T-helper 2 cell treated with Interferon-gamma antibody and Interleukin-4, amounts not matched to agents 5 μg/mL and 100 μg/mL, for 36 hours (primary cell): ENCODE data around the gene CLUH.
A peak's percentile ranks its signal among the peaks of the same experiment; 100 is the strongest.

Experiments
- DNase-seq: peaks from one replicate; pipeline ENCODE4 v3.0.0; 2021; ENCODE audit warnings: low spot score
- H3K27ac Mint-ChIP-seq: one replicate; pipeline ENCODE4 v1.8.0; 2021; ENCODE audit warnings: mild to moderate bottlenecking, mixed read lengths
- H3K27me3 Mint-ChIP-seq: one replicate; pipeline ENCODE4 v1.8.0; 2021; ENCODE audit warnings: low read depth, mixed read lengths
- H3K36me3 Mint-ChIP-seq: one replicate; pipeline ENCODE4 v1.8.0; 2021; ENCODE audit warnings: low read depth, mixed read lengths
- H3K4me1 Mint-ChIP-seq: one replicate; pipeline ENCODE4 v1.8.0; 2021; ENCODE audit warnings: low read depth, mixed read lengths
- H3K4me3 Mint-ChIP-seq: one replicate; pipeline ENCODE4 v1.8.0; 2022; ENCODE audit warnings: mild to moderate bottlenecking, moderate library complexity, mixed read lengths
- H3K9me3 Mint-ChIP-seq: one replicate; pipeline ENCODE4 v1.8.0; 2021; ENCODE audit warnings: mixed read lengths

Gene CLUH

DNA sequence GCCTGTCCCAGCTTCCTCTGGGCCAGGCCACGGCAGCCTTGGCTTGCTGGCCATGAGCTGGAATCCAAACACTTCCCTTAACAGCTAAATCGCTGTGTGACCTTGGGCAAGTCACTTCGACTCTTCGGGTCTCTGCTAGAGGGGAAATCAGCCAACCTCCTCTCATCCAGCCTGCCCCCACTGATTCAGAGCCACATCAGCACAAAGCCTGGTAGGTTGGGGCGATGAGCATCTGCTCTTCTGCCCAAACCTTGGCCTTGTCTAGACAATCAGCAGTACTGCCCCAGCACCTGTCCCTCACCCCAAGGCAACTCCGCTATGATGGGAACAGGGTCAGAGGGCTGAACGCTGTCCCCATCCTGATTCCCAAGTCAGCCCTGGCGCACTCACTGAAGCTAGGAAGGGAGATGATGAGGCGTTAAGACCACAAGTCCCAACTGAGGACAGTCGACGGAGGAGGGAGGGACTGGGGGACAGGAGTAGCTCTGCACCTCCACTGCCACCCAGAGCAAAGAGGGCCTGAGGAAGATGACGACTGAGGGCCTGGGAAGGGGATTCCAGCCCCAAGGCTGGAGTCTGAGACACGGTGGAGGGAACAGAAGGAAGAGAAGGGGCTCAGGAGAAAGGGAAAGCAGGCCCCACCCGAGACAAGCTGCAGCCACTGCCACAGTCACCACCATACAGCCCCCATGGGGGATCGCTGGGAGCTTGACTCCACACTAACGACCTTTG is 1.3 kb downstream of the CLUH start:
- peaks cover 31% of the 10 kb centered on the region for H3K4me1 Mint-ChIP-seq
- peak overlapping the region; percentile 84 for H3K27ac Mint-ChIP-seq
- no peak for DNase-seq
- no peaks in the 10 kb centered on the region for H3K27me3 Mint-ChIP-seq
- H3K36me3 Mint-ChIP-seq: peaks cover 8% of the 10 kb centered on the region
- H3K9me3 Mint-ChIP-seq: no peaks in the 10 kb centered on the region
- H3K4me3 Mint-ChIP-seq: peak overlapping the region; percentile 90

DNA sequence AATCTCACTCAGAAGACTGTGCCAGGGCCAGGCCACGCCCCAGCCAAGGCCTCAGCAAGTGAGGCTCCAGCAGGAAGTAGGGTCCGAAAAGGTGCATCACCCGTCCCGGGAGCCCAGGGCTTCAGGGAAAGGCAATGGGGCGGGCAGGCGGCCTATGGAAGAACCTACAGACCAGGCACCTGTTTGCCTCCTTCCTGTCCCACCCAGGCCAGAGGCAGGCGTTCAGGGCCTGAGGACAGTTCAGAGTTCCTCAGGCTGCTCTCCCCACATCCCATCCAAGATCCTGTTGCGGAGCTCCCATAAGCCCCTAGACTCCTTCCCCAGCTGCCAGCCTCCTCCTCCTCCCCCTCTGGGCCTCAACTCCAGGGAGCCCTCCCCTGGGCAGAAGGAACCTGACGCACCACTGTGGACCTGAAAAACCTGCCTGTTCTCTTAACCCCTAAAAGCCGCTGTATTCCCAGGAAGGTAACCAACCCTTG is 2.3 kb downstream of the CLUH start:
- Mint-ChIP-seq H3K9me3 (no peaks in the 10 kb centered on the region), H3K27ac (peak overlapping the region; percentile 31), H3K27me3 (no peaks in the 10 kb centered on the region), H3K4me1 (peaks cover 31% of the 10 kb centered on the region), H3K4me3 (peak overlapping the region; percentile 90), H3K36me3 (peaks cover 8% of the 10 kb centered on the region)
- no peak for DNase-seq

DNA sequence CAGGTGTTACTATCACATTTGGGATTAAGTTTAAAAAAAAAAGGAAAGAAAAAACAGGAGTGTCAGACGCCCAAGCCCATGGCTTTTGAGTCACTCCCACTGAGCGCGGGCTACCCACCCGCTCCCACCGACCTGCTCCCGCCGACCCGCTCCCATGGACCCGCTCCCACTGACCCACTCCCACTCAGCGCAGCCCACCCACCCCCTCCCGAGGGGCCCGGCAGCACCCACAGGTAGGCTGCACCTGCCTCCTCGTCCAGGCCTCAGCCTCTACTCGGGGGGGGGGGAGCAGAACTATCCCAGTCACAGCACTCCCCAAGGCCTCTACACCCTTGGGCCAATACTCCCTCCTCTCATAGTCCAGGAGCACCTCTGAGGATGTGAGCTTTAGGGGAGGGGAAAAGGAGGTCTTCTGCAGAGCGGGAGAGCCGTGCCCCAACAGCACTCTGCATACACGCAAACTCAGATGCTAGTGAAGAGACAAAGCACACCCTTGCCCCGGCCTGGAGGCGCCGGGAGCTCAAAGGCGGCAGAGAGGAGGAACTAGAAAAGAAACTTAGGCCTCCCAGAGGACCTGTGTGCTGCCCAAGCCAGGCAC is 2.9 kb downstream of the CLUH start:
- Mint-ChIP-seq H3K4me1 (peaks cover 29% of the 10 kb centered on the region), H3K27ac (peak overlapping the region; percentile 35), H3K27me3 (no peaks in the 10 kb centered on the region), H3K36me3 (peaks cover 8% of the 10 kb centered on the region), H3K9me3 (no peaks in the 10 kb centered on the region), H3K4me3 (no peak overlapping the region)
- DNase-seq: no peak

DNA sequence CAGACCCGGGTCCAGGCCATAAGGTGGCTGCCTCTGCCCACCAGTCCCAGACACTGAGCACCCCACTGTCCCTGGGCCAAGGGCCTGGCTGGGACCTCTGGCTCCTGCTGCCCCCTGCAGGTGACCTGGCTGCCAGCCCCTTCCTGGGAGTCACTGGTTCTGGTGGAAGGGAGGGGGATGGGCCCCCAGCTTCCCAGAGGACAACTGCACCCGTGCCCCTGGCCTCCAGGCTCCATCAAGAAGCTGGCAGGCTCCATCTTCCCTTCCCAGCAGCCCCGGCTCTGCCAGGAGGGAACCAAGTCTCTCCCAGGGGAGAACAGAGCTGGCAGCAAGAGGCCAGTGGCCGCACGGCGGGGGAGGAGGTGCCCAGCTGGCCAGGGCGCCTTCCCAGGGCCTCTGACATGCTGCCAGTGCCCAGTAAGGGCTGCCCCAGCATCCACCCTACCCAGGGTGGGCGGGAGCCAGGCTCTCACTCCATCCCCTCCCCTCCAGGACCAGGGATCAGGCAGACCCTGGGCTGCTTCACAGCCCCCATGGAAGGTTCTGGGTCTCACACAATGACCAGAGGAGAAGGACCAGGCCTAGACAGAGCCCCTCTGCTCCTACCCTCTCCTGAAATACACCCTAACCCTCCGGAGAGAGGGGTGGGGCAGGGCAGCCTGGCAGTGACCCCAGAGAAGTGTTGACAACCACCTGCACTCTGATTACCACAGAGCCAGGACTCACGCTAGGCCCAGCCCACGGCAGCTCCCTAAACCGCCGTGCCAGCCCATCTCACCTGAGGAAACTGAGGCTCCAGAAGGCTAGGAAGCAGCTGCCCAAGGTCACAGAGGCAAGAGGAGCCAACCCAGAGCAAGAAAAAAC is 3.6 kb downstream of the CLUH start:
- DNase-seq: no peak
- Mint-ChIP-seq H3K36me3 (peaks cover 8% of the 10 kb centered on the region), H3K27me3 (no peaks in the 10 kb centered on the region), H3K9me3 (no peaks in the 10 kb centered on the region), H3K4me1 (peaks cover 27% of the 10 kb centered on the region), H3K27ac (peak overlapping the region; percentile 17), H3K4me3 (no peak overlapping the region)

DNA sequence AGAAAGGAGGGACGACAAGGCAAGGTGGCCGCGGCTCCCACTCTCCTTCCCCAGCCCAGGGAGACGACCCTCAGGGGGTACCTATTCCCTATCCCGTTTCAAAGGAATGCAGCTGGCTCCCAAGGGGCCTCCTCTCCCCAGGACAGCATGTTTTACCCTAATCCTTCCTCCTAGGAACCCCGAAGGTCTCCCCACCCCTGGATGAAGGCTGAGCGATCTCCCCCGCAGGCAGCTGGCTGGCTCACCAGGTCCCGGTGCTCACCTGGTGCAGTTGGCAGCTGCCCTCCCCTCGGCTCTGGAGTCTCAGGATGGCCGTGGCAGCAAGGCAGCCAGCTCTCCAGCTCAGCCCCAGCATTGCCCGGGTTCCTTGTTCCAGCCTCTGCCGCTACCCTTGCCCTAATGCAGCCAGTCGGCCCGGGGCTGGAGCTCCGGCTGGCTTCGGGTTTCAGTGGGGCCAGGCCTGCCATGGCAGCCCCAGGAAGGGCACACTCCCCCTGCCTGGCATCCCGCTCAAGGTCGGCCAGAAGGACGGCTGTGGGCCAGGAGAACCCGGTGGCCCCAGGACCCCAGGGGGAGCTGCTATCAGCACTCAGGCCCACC is 4.6 kb downstream of the CLUH start:
- DNase-seq: no peak
- no peak overlapping the region for H3K4me3 Mint-ChIP-seq
- H3K27ac Mint-ChIP-seq: no peak overlapping the region
- H3K36me3 Mint-ChIP-seq: peaks cover 6% of the 10 kb centered on the region
- H3K4me1 Mint-ChIP-seq: peaks cover 21% of the 10 kb centered on the region
- no peaks in the 10 kb centered on the region for H3K9me3 Mint-ChIP-seq
- H3K27me3 Mint-ChIP-seq: no peaks in the 10 kb centered on the region

DNA sequence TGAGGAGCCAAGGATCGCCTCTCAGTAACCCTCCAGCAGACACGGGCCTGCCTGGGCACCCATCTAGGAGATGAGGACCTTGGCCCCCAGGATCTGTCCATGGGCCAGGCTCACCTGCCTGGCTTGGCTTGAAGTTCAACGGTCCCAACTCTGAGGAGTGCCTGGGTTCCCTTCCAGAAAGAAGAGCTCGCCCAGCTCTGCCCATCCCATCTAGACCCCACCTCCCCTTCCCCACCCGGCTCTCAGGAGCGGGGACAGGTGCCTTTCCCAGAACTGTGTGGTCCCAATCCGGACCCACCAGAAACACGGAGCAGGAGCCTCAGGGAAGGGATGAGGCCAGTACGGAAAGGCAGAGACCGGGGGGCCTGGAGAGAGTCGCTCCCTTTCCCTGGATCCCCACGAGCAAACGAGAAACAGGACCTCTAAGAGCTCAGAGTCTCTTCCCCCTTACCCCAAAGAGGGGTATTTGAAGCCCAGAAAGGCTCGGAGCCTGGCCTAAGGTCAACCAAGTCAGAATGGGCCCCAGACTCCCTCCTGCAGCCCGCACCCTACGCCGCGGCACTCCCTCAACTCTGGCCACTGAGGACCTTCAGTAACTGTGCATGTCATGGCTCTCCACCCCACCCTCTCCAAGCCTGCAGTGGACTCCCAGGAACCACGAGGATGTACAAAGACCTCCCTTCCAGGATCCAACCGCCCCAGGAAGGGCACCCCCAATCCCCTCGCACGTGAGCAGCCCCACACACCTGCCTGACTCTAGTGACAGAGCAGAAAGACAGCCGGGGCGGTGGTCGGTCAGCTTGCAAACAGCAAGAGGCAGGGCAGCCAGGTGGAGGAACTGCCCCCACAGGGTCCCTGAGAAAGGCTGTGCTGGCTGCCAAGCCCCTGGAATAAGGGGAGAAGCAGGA is 5.4 kb downstream of the CLUH start:
- Mint-ChIP-seq H3K9me3 (no peaks in the 10 kb centered on the region), H3K27ac (peak overlapping the region; percentile 68), H3K27me3 (no peaks in the 10 kb centered on the region), H3K4me3 (no peak overlapping the region), H3K4me1 (peaks cover 20% of the 10 kb centered on the region), H3K36me3 (peaks cover 6% of the 10 kb centered on the region)
- no peak for DNase-seq

DNA sequence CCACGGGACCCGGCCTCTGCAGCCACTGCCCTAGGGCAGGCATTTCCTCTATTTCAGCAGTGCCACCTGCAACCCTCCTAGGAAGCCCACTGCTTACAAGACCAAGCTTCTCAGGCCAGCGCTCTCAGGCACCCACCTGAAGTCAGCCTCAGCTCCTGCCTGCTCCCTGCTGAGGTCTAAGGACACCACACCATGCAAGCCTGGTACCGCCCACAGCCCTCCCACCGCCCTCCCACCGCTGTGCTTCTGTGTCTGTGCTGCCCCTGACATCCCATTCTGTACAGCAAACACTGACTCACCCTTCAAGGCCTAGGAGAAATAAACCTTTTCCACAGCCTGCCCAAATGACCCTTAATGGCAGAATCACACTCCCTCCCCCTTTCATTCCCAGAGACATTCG is 6.3 kb downstream of the CLUH start:
- H3K27me3 Mint-ChIP-seq: no peaks in the 10 kb centered on the region
- H3K27ac Mint-ChIP-seq: peak overlapping the region; percentile 68
- DNase-seq: no peak
- no peaks in the 10 kb centered on the region for H3K9me3 Mint-ChIP-seq
- H3K36me3 Mint-ChIP-seq: peaks cover 6% of the 10 kb centered on the region
- H3K4me3 Mint-ChIP-seq: no peak overlapping the region
- H3K4me1 Mint-ChIP-seq: peaks cover 18% of the 10 kb centered on the region

DNA sequence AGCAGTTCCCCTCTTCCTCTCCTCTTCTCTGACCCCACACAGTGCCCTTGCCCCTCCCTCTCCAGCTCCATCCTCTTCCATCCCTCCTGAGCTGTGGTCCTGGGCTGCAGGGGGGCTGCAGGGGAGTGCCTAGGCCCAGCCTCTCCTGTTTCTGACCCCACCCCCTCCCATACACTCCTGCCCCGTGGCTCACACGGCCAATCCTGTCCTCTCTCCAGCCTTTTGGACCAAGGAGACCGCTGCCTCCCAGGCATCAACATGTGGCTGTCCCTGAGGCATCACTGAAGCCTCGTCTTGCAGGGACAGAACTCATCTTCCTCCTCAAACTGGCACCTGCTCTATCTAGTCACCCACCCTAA is 6.7 kb downstream of the CLUH start:
- Mint-ChIP-seq H3K27ac (no peak overlapping the region), H3K27me3 (no peaks in the 10 kb centered on the region), H3K4me3 (no peak overlapping the region), H3K9me3 (no peaks in the 10 kb centered on the region), H3K4me1 (peaks cover 14% of the 10 kb centered on the region), H3K36me3 (peaks cover 6% of the 10 kb centered on the region)
- DNase-seq: no peak

DNA sequence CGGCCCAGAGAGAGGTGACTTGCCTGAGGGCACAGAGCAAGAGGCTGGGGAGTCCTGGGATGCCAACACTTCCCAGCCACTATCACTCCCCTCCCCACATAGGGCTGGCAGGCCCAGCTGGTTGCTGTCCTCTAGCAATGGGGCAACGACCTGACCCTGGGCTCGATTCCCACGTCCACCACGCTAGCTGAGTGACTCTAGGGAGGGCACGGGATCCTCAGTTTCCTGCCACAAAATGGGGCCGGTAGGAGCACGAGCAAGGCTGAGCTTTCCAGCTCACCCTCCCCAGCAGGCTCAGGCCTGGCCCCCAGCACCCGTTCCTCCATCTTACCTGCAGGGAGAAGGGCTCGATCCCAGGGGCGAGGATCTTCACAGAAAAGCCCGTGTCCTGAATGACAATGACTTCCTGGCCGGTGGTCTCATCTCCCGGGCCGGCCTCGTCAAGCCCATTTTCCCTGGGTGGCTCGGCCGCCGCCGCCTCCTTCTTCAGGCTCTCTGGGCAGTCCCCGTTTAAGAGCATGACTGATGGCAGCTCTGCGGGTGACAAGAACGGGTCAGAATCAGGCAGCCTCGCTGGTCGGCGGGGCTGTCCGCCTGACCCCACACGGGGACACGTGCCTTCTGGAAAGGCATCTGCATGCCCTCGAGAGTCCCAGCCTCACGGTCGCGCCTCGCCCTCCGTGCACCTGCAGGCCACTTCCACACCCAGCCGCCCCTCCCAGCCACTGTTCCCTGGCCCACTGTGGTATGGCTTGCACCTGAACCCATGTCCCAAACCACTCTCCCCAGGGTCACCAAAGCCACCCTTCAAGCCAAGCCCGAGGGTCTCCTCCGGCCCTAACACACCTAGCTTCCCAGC is 7.3 kb downstream of the CLUH start:
- Mint-ChIP-seq H3K4me1 (peaks cover 9% of the 10 kb centered on the region), H3K27ac (no peak overlapping the region), H3K27me3 (no peaks in the 10 kb centered on the region), H3K36me3 (peaks cover 6% of the 10 kb centered on the region), H3K9me3 (no peaks in the 10 kb centered on the region), H3K4me3 (no peak overlapping the region)
- no peak for DNase-seq

DNA sequence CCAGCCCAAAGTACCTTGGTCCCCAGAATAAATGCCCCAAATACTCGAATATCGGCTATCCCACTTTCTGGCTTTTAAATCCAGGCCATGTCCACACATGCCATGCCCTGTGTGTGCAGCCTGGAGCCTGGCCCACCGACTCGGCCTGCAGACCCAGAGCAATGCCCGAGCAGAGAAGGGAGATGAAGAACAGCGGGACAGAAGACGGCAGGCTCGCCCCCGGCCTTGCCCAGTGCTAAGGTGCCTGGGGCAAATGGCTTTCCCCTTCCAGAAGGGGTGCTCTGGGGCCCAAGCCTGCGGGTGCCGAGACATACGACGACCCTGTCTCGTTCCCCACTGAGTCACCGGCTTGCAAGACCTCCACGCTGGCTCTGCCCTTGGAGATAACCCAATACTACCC is 8.0 kb downstream of the CLUH start:
- Mint-ChIP-seq H3K4me3 (no peak overlapping the region), H3K27ac (no peak overlapping the region), H3K27me3 (no peaks in the 10 kb centered on the region), H3K4me1 (peaks cover 4% of the 10 kb centered on the region), H3K9me3 (no peaks in the 10 kb centered on the region), H3K36me3 (peaks cover 6% of the 10 kb centered on the region)
- no peak for DNase-seq

DNA sequence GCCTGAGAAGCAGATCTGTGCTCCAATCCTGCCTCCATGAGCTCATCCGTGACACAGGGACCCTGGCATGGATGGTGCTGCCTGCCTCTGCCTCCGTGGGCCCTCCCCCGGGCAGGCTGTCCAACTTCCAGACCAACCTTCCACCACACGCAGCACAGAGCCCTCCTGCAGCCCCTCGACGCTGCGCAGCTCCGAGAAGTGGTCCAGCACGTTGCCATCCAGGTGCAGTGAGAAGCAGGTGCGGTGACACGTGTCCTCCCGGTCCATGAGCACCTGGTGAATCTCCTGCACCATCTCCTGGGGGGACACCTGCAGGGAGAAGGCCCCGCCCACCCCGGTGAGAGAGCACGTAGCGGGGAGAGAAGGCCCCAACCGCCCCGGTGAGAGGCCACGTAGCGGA is 8.4 kb downstream of the CLUH start:
- no peak overlapping the region for H3K27ac Mint-ChIP-seq
- peaks cover 6% of the 10 kb centered on the region for H3K36me3 Mint-ChIP-seq
- no peak for DNase-seq
- no peaks in the 10 kb centered on the region for H3K9me3 Mint-ChIP-seq
- no peak overlapping the region for H3K4me3 Mint-ChIP-seq
- H3K27me3 Mint-ChIP-seq: no peaks in the 10 kb centered on the region
- peaks cover 4% of the 10 kb centered on the region for H3K4me1 Mint-ChIP-seq

DNA sequence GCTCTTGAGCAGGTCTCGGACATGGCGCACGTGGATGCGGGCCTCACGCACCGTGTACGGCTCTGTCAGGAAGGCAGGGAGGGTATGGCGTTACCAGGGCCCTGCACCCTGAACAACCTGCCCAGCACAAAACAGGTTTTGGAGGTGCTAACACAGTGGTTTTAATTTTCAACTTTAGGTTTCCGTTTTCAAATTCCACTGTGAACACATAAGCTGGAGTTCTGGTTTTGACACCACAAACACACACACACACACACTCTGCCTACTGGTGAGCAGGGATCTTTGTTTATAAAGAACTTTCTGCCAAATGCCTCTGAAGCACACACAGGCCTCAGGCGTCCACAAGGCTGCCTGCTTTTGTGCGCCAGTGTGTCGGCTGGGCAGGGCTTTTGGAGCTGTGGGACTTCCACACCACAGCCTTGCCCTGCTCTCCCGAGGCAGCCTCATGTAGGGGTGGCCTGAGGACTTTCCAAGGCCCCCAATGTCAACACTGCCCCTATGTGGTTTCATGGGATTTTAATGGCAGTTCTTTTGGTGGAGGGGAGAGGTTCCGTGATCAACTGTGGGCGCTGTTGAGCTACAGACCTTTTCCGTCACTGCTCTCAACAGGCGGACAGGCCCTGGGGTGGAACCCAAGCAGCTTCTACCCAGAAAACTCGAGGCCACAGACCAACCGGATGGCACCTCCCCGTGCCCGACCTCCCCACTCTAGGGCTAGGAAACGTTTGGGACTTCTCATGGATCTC is 9.4 kb downstream of the CLUH start:
- peaks cover 6% of the 10 kb centered on the region for H3K36me3 Mint-ChIP-seq

More for the DNA sequence above, 9.4 kb downstream of the CLUH start:
- peaks cover 4% of the 10 kb centered on the region for H3K4me1 Mint-ChIP-seq
- H3K27me3 Mint-ChIP-seq: no peaks in the 10 kb centered on the region
- H3K4me3 Mint-ChIP-seq: no peak overlapping the region
- H3K27ac Mint-ChIP-seq: no peak overlapping the region
- no peak for DNase-seq
- H3K9me3 Mint-ChIP-seq: no peaks in the 10 kb centered on the region
